Heart left ventricle (tissue), 16 donors: ENCODE results near the gene MIER2. TPM values are rescaled to one million over a fixed set of nuclear protein-coding genes. Genes with fewer than 3 reads are reported as not detected.
A peak's percentile ranks its signal among the peaks of the same experiment; 100 is the strongest.

Experiments
- ATAC-seq, 4 donors: fragments of 200-7000 bp; cut with Tn5 transposase; one replicate each; pipeline ENCODE4 v1.9.1; 2020 to 2022; ENCODE audit warnings: moderate library complexity in 4 of 4, mild to moderate bottlenecking in 3 of 4, moderate number of reproducible peaks in 1 of 4
- DNase-seq, 5 donors: peaks; one replicate each; pipeline ENCODE4 v3.0.0-alpha.2; 2020
- H3K27ac ChIP-seq, 12 donors: fragments of 200-600 bp; sonication (generic) in 4 of 12; one replicate each; pipeline versions ENCODE4 v1.5.0 to v1.8.0; 2016 to 2022; ENCODE audit warnings: mild to moderate bottlenecking in 2 of 12
- H3K27me3 ChIP-seq, 9 donors: fragments of 200-600 bp; sonication (generic) in 2 of 9; one replicate each; pipeline versions ENCODE4 v1.5.1 to v1.8.0; 2016 to 2022; ENCODE audit warnings: mild to moderate bottlenecking in 3 of 9
- H3K36me3 ChIP-seq, 9 donors: fragments of 200-600 bp; sonication (generic) in 2 of 9; one replicate each; pipeline versions ENCODE4 v1.5.0 to v1.8.0; 2018 to 2022; ENCODE audit warnings: mild to moderate bottlenecking in 2 of 9
- H3K4me1 ChIP-seq, 12 donors: fragments of 200-600 bp; sonication (generic) in 4 of 12; one replicate each; pipeline versions ENCODE4 v1.5.0 to v1.8.0; 2016 to 2022; ENCODE audit warnings: mild to moderate bottlenecking in 3 of 12
- H3K4me3 ChIP-seq, 12 donors: fragments of 200-600 bp; sonication (generic) in 4 of 12; one replicate each; pipeline versions ENCODE4 v1.5.0 to v1.8.0; 2017 to 2022; ENCODE audit warnings: mild to moderate bottlenecking in 9 of 12, moderate library complexity in 4 of 12
- H3K9me3 ChIP-seq, 12 donors: fragments of 200-600 bp; sonication (generic) in 4 of 12; one replicate each; pipeline versions ENCODE4 v1.5.0 to v1.8.0; 2016 to 2022; ENCODE audit warnings: mild to moderate bottlenecking in 1 of 12
- CTCF ChIP-seq, 12 donors: fragments of 200-600 bp; sonication (generic) in 4 of 12; IDR thresholded peaks; one replicate each; pipeline versions ENCODE4 v1.5.0 to v1.8.0; 2018 to 2022; ENCODE audit warnings: antibody characterized with exemption in 12 of 12, mild to moderate bottlenecking in 5 of 12
- POLR2A ChIP-seq, 2 donors: fragments of 450-650 bp; IDR thresholded peaks; one replicate each; pipeline ENCODE4 v1.6.1; 2017; ENCODE audit warnings: antibody characterized with exemption in 2 of 2, mild to moderate bottlenecking in 2 of 2, moderate library complexity in 2 of 2
- WGBS, 4 donors: extraction: QIAGEN DNeasy Blood & Tissue Kit in 2 of 4; methylation state at CpG; one replicate each; pipeline versions ENCODE4 v1.1.5 to v1.1.7; 2013 to 2018; 5-methylcytosine and 5-hydroxymethylcytosine counted together
- intact Hi-C, 10 donors: fragments of 100-400 bp; cut with DNase I; formaldehyde crosslinking; loops; one replicate each; pipeline versions ENCODE4 v1.11.1 to v1.14.2; 2022
- polyA plus RNA-seq, 2 donors: library from polyadenylated mRNA; stranded (reverse); fragments of 200-250 nt; gene quantifications; one replicate each; pipeline ENCODE4 v1.2.3, GENCODE V29; 2013
- total RNA-seq, 9 donors: library from RNA; depleted of rRNA in 2 of 9; stranded (reverse); fragments of >200 nt in 2 of 9; fragmentation: NEBNext Ultra II Directional in 3 of 9; extraction: Animal tissue kit (Norgen Biotek cat#: 25700) in 3 of 9; gene quantifications; one replicate each; pipeline versions ENCODE4 v1.1.0 to v1.2.4, GENCODE V29; 2016 to 2023
- donor health status: ischemic (EF 13 %, LVEDD 7.1; RV severe dilation, severe dysfunction).
- donor health status: healthy with polysubstance abuse.
- donor health status: DM: no; HTN: yes; CAD: no.
- donor health status: DM: no; HTN: no; CAD: no.
- donor health status: ischemic (EF 25% LVEDD 6.9; RV normal size, moderate dysfunction).
- donor health status: ischemic (EF 25% LVEDD 5.7; RV mildly dilated, moderate dysfunction).
- donor health status: healthy.
- donor health status: DM: yes; HTN: yes; CAD: no.
- donor health status: ischemic (EF 35%, LVEDD 5.7; RV mildly dilated, moderate dysfunction).
- donor health status: nonischemic (EF 11% LVEDD 7.7; RV severe dilation, severe dysfunction).
- donor health status: DM: yes; HTN: yes; CAD: no.
- donor health status: PGD.
- donor health status: ischemic (EF 29% LVEDD 5.4; RV normal size, mild dysfunction).
- donor health status: nonischemic (EF 23%, LVEDD 6.1; RV moderate dilation, normal function).

MIER2 gene
- total and polyA plus RNA-seq, 11 donors = 15.7 to 30.3 (median 19.5) TPM

DNA sequence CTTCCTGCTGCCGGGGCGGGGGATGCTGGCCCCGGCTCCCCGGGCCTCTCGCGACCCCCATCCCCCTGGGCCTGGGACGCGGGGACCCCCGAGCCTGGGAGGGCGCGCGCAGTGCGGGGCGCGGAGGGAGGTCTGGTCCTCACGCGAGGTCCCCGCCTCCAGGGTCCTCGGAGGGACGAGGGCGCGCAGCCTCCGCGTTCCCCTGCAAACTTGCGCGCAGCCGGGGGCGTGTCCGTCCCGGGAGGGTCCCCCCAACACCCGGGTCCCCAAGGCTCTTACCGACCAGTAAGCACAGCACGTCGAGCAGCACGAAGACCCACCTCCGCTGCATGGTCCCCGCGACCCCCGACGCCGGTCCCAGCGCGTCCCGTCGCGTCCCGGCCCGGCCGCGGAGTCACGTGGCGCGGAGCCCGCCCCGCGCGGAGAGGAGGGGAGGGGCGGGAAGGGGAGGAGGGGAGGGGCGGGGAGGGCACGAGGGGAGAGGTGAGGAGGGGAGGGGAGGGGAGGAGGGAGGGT is 53.5 kb downstream of the MIER2 start, which contains the start of gene PLPP2:
Gene PLPP2, minus strand, starts transcription at position 398 of the 516 bp plus-strand sequence. Its CDS starts 67 bp downstream, at position 331.
- H3K27ac ChIP-seq = peak within 1 kb of the TSS in 3 of 12 donors; percentile 9 to 33 (median 28)
- ATAC-seq (no peak), DNase-seq (peak in 1 of 5 donors; percentile 46)
- H3K4me3 ChIP-seq = peak within 1 kb of the TSS; percentile 16 to 51 (median 42)
- H3K9me3 ChIP-seq = no peaks in the 10 kb centered on the region
- peaks cover 0 to 36% (median 26%) of the 10 kb centered on the region in 12 donors for H3K4me1 ChIP-seq
- 2 to 12% (median 3%) methylated on average over 13 to 53 of the region's 60 CpGs; no CpG with 5 or more reads in 1 of the 4 donors for WGBS, 4 donors
- intact Hi-C loops = loop anchor here in 1 of 10 donors (10.0 kb wide), 1 partner anchor 194 kb away; no protein-coding TSS in a partner anchor
- H3K36me3 ChIP-seq = no peaks in the 10 kb centered on the region
- TF ChIP-seq POLR2A (IDR thresholded peaks at IDR 0.05) (no peak), CTCF (IDR thresholded peaks at IDR 0.05) (no peak)
- H3K27me3 ChIP-seq = peaks cover 23 to 55% (median 43%) of the 10 kb centered on the region in 9 donors

GRCh38 chr19:290372-291005 is 54.1 kb downstream of the MIER2 start:
- TF ChIP-seq CTCF (IDR thresholded peaks at IDR 0.05) = no peak
- Histone ChIP-seq H3K27ac (peak overlapping the region in 3 of 12 donors; percentile 9 to 33 (median 28)), H3K9me3 (no peaks in the 10 kb centered on the region), H3K27me3 (peaks cover 23 to 53% (median 43%) of the 10 kb centered on the region in 9 donors), H3K4me3 (peak overlapping the region in 11 of 12 donors; percentile 8 to 51 (median 42)), H3K36me3 (no peaks in the 10 kb centered on the region), H3K4me1 (peaks cover 0 to 33% (median 22%) of the 10 kb centered on the region in 12 donors)
- intact Hi-C loops = loop anchor here in 1 of 10 donors (10.0 kb wide), 1 partner anchor 194 kb away; no protein-coding TSS in a partner anchor
- WGBS, 4 donors = 3 to 6% (median 4%) methylated on average over 6 to 51 of the region's 51 CpGs
- ATAC-seq = peak in 2 of 4 donors; percentile 34 to 38
- DNase-seq = peak in 1 of 5 donors; percentile 63

GRCh38 chr19:289651-290371 is 54.8 kb downstream of the MIER2 start:
- 36 to 48% (median 42%) methylated on average over 20 to 26 of the region's 26 CpGs for WGBS, 4 donors
- H3K36me3 ChIP-seq = no peaks in the 10 kb centered on the region
- peaks cover 0 to 27% (median 16%) of the 10 kb centered on the region in 12 donors for H3K4me1 ChIP-seq
- no peak for ATAC-seq
- peak in 1 of 5 donors; percentile 49 for DNase-seq
- H3K4me3 ChIP-seq = peak overlapping the region in 2 of 12 donors; percentile 50 to 51
- TF ChIP-seq POLR2A (IDR thresholded peaks at IDR 0.05) (no peak), CTCF (IDR thresholded peaks at IDR 0.05) (no peak)
- H3K27me3 ChIP-seq = peaks cover 23 to 51% (median 41%) of the 10 kb centered on the region in 9 donors
- H3K9me3 ChIP-seq = no peaks in the 10 kb centered on the region
- intact Hi-C loops = loop anchor here in 1 of 10 donors (10.0 kb wide), 1 partner anchor 195 kb away; no protein-coding TSS in a partner anchor
- peak overlapping the region in 1 of 12 donors; percentile 28 for H3K27ac ChIP-seq
